Measurements from ENCODE around the gene APOL1. TPM values are rescaled to one million over a fixed set of nuclear protein-coding genes. Genes with fewer than 3 reads are reported as not detected.

The APOL1 gene
- polyA plus RNA-seq, 1 of the 3 experiments (the other 2 are of a cell fraction) = 0.56 TPM

GRCh38 chr22:36282328-36282831, 29.4 kb downstream of the APOL1 start:
- Histone ChIP-seq H3K79me2 (ENCODE audit: insufficient read depth) (peaks cover 11% of the 10 kb centered on the region; the same call in 1 of the 2 replicates), H3K4me1 (ENCODE audit: control insufficient read depth in 1 of 2, insufficient read depth in 2 of 2, low read depth in 1 of 2, low read length in 1 of 2) (no peaks in the 10 kb centered on the region; a peak in 1 of 4 replicates), H4K20me1 (ENCODE audit: insufficient read depth) (peaks cover 85% of the 10 kb centered on the region), H3K27me3 (ENCODE audit: insufficient read depth) (no peaks in the 10 kb centered on the region), H3K4me3 (ENCODE audit: low read depth in 2 of 2, low read length in 1 of 2) (no peak overlapping the region), H3K9me2 (no peaks in the 10 kb centered on the region), H2AFZ (ENCODE audit: low read depth) (no peak overlapping the region), H3K9me3 (no peaks in the 10 kb centered on the region), H3K9ac (no peak overlapping the region), H3K36me3 (replicated peaks in 1 of 2; ENCODE audit: control insufficient read depth in 1 of 2, insufficient read depth in 2 of 2, low read length in 1 of 2) (peaks cover 68 to 73% of the 10 kb centered on the region in 2 experiments), H3F3A (replicated peaks; ENCODE audit: insufficient read depth) (peaks cover 92% of the 10 kb centered on the region), H3K27ac (ENCODE audit: low read depth in 2 of 2, low read length in 1 of 2) (no peak overlapping the region), H3K4me2 (no peak overlapping the region)
- CTCF ChIA-PET = interaction anchor here (0.7 to 9.9 kb wide), 5 partner anchors 11 to 103 kb away, joined by 3 to 113 read pairs (median 3); no protein-coding TSS in a partner anchor
- no peak for DNase-seq
- POLR2A ChIA-PET = no interaction called here
- 94% methylated on average over 22 of the region's 24 CpGs for WGBS (ENCODE audit: low lambda C conversion rate)
- TF ChIP-seq TAF1 (IDR thresholded peaks at IDR 0.05; ENCODE audit: borderline replicate concordance, low read depth, low read length) = no peak
- no peak for TF ChIP-seq EZH2phosphoT487 (IDR thresholded peaks at IDR 0.05; ENCODE audit: borderline replicate concordance, low read depth)
- TF ChIP-seq TEAD4 (IDR thresholded peaks at IDR 0.05; ENCODE audit: borderline replicate concordance, insufficient read depth) = no peak
- TF ChIP-seq CHD2 (IDR thresholded peaks at IDR 0.05; ENCODE audit: low read length, partially characterized antibody) = no peak
- TF ChIP-seq GABPA (IDR thresholded peaks at IDR 0.05; ENCODE audit: low read depth) = no peak
- TF ChIP-seq IRF3 (IDR thresholded peaks at IDR 0.05; ENCODE audit: low read depth, low read length) = no peak
- TF ChIP-seq FOXJ3 (CRISPR knock-in tag; IDR thresholded peaks at IDR 0.05) = no peak
- TF ChIP-seq EP300 (IDR thresholded peaks at IDR 0.05; ENCODE audit: borderline replicate concordance in 1 of 2, low read depth in 1 of 2, low read length in 1 of 2) = no peak
- no peak for TF ChIP-seq REST (IDR thresholded peaks at IDR 0.05; ENCODE audit: low read depth, low read length)
- no peak for TF ChIP-seq ELF1 (IDR thresholded peaks at IDR 0.05)

- H4K20me1 ChIP-seq (ENCODE audit: insufficient read depth) = peaks cover 89% of the 10 kb centered on the region
- no peak overlapping the region for H2AFZ ChIP-seq (ENCODE audit: low read depth)
- no peak overlapping the region for H3K4me2 ChIP-seq
- H3K9ac ChIP-seq = no peak overlapping the region
- TF ChIP-seq MAX (IDR thresholded peaks at IDR 0.05; ENCODE audit: low read depth) = no peak
- no peak for TF ChIP-seq SIN3A (IDR thresholded peaks at IDR 0.05; ENCODE audit: borderline replicate concordance, low read depth, low read length)
- TF ChIP-seq IRF3 (IDR thresholded peaks at IDR 0.05; ENCODE audit: low read depth, low read length) = no peak
- no peak for TF ChIP-seq GABPA (IDR thresholded peaks at IDR 0.05; ENCODE audit: low read depth)
- TF ChIP-seq MXI1 (IDR thresholded peaks at IDR 0.05; ENCODE audit: low read depth, low read length) = no peak
- TF ChIP-seq PBX3 (IDR thresholded peaks at IDR 0.05) = no peak
- no peak for TF ChIP-seq EZH2phosphoT487 (IDR thresholded peaks at IDR 0.05; ENCODE audit: borderline replicate concordance, low read depth)
- no peak for TF ChIP-seq RXRA (IDR thresholded peaks at IDR 0.05; ENCODE audit: borderline replicate concordance, low read depth)
- peaks cover 81 to 84% of the 10 kb centered on the region in 2 experiments for H3K36me3 ChIP-seq (replicated peaks in 1 of 2; ENCODE audit: control insufficient read depth in 1 of 2, insufficient read depth in 2 of 2, low read length in 1 of 2)
- peaks cover 14% of the 10 kb centered on the region; the same call in 1 of the 2 replicates for H3K79me2 ChIP-seq (ENCODE audit: insufficient read depth)
- no peaks in the 10 kb centered on the region for H3K9me2 ChIP-seq
- POLR2A ChIA-PET = no interaction called here
- peak; percentile 16 for DNase-seq
- H3K9me3 ChIP-seq = no peaks in the 10 kb centered on the region
- no peak overlapping the region for H3K27ac ChIP-seq (ENCODE audit: low read depth in 2 of 2, low read length in 1 of 2)
- H3K4me3 ChIP-seq (ENCODE audit: low read depth in 2 of 2, low read length in 1 of 2) = no peak overlapping the region
- CTCF ChIA-PET = interaction anchor here (0.8 to 9.9 kb wide), 7 partner anchors 15 to 184 kb away, joined by 3 to 113 read pairs (median 3); no protein-coding TSS in a partner anchor
- no peaks in the 10 kb centered on the region for H3K27me3 ChIP-seq (ENCODE audit: insufficient read depth)
- WGBS (ENCODE audit: low lambda C conversion rate) = 93% methylated on average over 7 of the region's 24 CpGs
- H3F3A ChIP-seq (replicated peaks; ENCODE audit: insufficient read depth) = peaks cover 82% of the 10 kb centered on the region
- no peaks in the 10 kb centered on the region; a peak in 1 of 4 replicates for H3K4me1 ChIP-seq (ENCODE audit: control insufficient read depth in 1 of 2, insufficient read depth in 2 of 2, low read depth in 1 of 2, low read length in 1 of 2)
Observed at GRCh38 chr22:36284171-36284571, 31.2 kb downstream of the APOL1 start.
